Measurements from ENCODE around the gene ITGB1.

ITGB1 gene

GRCh38 chr10:32854435-32854834 is 103.6 kb downstream of the ITGB1 start:
- Mint-ChIP-seq H3K27me3 (no peaks in the 10 kb centered on the region), H3K9me3 (peaks cover 3% of the 10 kb centered on the region), H3K27ac (no peak overlapping the region), H3K36me3 (ENCODE audit: low read depth) (no peaks in the 10 kb centered on the region), H3K4me1 (ENCODE audit: low read depth) (peaks cover 4% of the 10 kb centered on the region), H3K4me3 (no peak overlapping the region)

DNA sequence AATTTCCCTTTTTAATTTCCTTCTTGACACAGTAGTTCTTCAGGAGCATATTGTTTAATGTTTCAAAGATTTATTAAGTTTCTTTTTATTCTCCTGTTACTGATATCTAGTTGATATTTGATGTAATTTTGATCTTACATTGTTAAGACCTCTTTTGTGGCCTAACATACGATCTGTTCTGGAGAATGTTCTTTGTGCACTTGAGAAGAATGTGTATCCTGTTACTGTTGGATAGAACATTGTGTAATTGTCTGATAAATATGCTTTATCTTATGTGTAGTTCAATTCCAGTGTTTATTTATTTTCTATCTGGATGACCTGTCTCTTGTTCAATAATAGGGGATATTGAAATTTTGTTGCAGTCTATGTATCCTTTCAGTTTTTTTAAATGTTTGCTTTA is 106.7 kb downstream of the ITGB1 start:
- H3K4me3 Mint-ChIP-seq: no peak overlapping the region
- no peaks in the 10 kb centered on the region for H3K27me3 Mint-ChIP-seq
- H3K9me3 Mint-ChIP-seq: no peaks in the 10 kb centered on the region
- peaks cover 4% of the 10 kb centered on the region for H3K4me1 Mint-ChIP-seq (ENCODE audit: low read depth)
- H3K27ac Mint-ChIP-seq: no peak overlapping the region
- H3K36me3 Mint-ChIP-seq (ENCODE audit: low read depth): no peaks in the 10 kb centered on the region
